ENCODE results near the gene NT5DC1. TPM values are rescaled to one million over a fixed set of nuclear protein-coding genes. Genes with fewer than 3 reads are reported as not detected.
A peak's percentile ranks its signal among the peaks of the same experiment; 100 is the strongest.

Gene NT5DC1
- total RNA-seq, 2 experiments from 2014 or later = 31.5 to 36.3 TPM

DNA sequence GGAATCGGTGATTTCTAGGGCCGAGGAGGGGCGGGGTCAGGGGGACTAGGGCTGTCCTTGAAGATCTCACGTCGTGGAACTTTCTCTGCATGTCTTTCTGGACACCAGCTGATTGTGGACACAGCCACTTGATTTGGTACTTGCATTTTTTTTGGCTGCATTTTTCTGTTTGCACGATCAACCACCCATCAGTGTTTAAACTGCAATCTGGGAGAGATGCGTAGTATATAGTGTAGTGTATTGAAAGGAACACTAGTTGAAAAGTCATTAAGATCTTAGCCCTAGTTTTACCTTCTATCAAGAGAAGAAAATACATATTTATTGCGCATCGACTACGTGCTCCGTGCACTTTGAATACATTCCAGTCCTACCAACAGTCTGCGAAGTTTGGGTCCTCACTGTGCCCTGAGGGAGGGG is 657 bp downstream of the NT5DC1 start:
- DNase-seq = no peak

DNA sequence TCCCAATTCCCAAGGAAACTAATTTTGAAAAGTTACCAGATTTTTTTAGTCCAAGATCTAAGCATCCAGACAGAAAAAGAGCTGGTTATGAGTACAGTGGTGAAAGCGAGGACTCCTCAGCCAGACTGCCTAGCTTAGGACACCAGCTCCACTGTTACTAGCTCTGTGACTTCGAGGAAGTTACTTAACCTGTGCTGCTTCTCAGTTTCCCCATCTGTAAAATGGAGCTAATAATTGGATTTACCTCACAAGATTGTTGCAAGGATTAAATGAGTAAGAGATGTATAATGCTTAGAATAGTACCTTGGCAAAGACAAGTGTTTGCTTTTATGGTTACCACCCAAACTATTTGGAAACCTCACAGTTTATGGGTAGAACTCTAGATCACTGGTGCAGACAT is 1.1 kb downstream of the NT5DC1 start:
- POLR2A ChIA-PET = interaction anchor here (1.2 to 2.0 kb wide), 2 partner anchors 152 to 177 kb away, joined by 3 to 10 read pairs; partner anchors contain the start of genes TSPYL1 and TSPYL4
- H3K4me1 Mint-ChIP-seq = peaks cover 33% of the 10 kb centered on the region
- peak overlapping the region; percentile 87 for H3K27ac Mint-ChIP-seq

More for the DNA sequence above, 657 bp downstream of the NT5DC1 start:
- POLR2A ChIA-PET = interaction anchor here (0.6 to 2.0 kb wide), 4 partner anchors 13 to 470 kb away, joined by 3 to 10 read pairs (median 4); partner anchors contain the start of genes RWDD1 and TSPYL1
- no peaks in the 10 kb centered on the region for H3K9me3 Mint-ChIP-seq
- H3K36me3 Mint-ChIP-seq = peaks cover 2% of the 10 kb centered on the region
- H3K4me1 Mint-ChIP-seq = peaks cover 33% of the 10 kb centered on the region
- peak overlapping the region; percentile 94 for H3K4me3 Mint-ChIP-seq
- peak; percentile 1 for ATAC-seq (ENCODE audit: low read depth)
- H3K27me3 Mint-ChIP-seq = no peaks in the 10 kb centered on the region
- peak overlapping the region; percentile 87 for H3K27ac Mint-ChIP-seq

DNA sequence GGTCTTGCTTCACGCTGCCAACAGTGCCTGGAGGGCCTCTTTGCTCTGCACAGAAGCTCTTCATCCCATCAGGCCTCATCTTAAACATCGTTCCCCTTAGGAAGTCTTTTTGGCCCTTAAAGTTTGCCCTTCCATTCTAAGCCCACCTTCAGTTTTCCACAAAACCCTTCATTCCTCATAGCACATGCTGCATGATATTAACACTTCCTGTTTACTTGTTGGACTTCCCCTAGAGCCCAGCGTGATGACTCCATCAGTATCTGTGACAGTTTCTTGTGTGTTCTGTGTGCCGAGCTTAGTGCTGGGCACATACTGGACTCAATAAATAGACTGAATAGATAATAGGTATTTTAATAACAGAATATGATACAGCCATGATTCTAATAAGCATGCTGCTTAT is 2.2 kb downstream of the NT5DC1 start:
- H3K4me1 Mint-ChIP-seq = peaks cover 33% of the 10 kb centered on the region
- H3K4me3 Mint-ChIP-seq = no peak overlapping the region

More for the DNA sequence above, 1.1 kb downstream of the NT5DC1 start:
- ATAC-seq (ENCODE audit: low read depth) (no peak), DNase-seq (no peak)
- Mint-ChIP-seq H3K9me3 (no peaks in the 10 kb centered on the region), H3K36me3 (peaks cover 2% of the 10 kb centered on the region), H3K4me3 (peak overlapping the region; percentile 94), H3K27me3 (no peaks in the 10 kb centered on the region)

DNA sequence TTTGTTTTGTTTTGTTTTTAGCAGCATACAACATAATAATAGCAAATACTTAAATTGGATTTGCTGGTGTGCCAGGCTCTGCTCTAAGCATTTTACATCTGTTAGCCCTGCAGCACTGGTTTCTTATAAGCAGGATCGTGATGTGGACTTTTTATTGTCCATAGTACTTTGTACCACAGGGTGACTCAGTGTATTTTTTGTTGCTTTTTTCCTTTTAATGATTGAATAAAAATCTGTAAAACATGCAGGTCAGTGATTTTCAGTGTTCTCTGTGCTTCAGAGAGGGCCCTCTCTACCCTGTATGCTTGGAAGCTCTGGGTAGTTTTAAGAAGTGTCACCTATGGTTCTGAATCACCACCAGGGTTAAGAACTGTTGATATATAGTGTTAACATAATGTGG is 4.0 kb downstream of the NT5DC1 start:
- Mint-ChIP-seq H3K4me3 (no peak overlapping the region), H3K36me3 (peaks cover 9% of the 10 kb centered on the region), H3K27me3 (no peaks in the 10 kb centered on the region), H3K27ac (no peak overlapping the region), H3K4me1 (peaks cover 33% of the 10 kb centered on the region), H3K9me3 (no peaks in the 10 kb centered on the region)
- POLR2A ChIA-PET = no interaction called here
- ATAC-seq (ENCODE audit: low read depth) = no peak
- no peak for DNase-seq

More for the DNA sequence above, 2.2 kb downstream of the NT5DC1 start:
- H3K9me3 Mint-ChIP-seq = no peaks in the 10 kb centered on the region
- no peak for ATAC-seq (ENCODE audit: low read depth)
- peaks cover 4% of the 10 kb centered on the region for H3K36me3 Mint-ChIP-seq
- POLR2A ChIA-PET = interaction anchor here (0.7 to 1.2 kb wide), 2 partner anchors 151 to 177 kb away, joined by 3 read pairs; partner anchors contain the start of genes TSPYL1 and TSPYL4
- no peak for DNase-seq
- H3K27ac Mint-ChIP-seq = no peak overlapping the region
- H3K27me3 Mint-ChIP-seq = no peaks in the 10 kb centered on the region

DNA sequence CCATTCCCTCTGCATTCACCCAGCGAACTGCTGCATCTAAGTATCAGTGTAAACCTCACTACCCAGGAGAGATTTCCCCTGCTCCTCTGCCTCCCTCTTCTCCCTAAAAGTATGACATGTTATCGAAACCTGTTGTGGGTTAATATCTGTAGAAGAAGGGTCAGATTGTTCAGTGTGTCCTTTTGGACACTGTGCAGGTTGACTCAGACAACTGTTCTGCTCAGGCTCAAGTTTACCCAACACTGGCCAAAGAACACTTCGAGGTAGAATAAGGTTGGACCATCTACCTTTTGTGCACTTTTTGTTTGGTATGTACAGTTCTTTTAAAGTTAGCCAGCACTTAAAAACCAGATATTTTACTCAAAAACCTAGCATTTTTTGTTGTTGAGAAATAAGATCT is 4.6 kb downstream of the NT5DC1 start:
- Mint-ChIP-seq H3K27ac (no peak overlapping the region), H3K4me1 (peaks cover 28% of the 10 kb centered on the region), H3K4me3 (no peak overlapping the region), H3K36me3 (peaks cover 10% of the 10 kb centered on the region), H3K9me3 (no peaks in the 10 kb centered on the region), H3K27me3 (no peaks in the 10 kb centered on the region)
- no peak for DNase-seq
- POLR2A ChIA-PET = no interaction called here
- no peak for ATAC-seq (ENCODE audit: low read depth)

DNA sequence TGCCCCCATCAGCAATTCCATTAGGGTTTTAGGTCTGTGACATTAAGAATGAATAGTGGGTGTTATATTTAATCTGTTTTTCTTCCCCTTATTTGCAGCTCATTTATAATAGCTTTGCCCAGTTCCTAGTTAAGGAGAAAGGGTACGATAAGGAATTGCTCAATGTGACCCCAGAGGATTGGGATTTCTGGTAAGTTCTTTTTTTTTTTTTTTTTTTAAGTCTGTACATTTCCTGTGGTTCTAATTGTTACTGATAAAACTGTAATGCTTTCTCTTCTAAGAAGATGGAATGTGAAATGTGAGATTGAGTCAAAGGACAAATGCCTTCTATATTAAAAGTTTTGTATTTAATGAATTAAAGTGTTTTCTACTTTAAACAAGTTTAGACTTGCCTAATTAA is 5.5 kb downstream of the NT5DC1 start:
- Mint-ChIP-seq H3K27ac (no peak overlapping the region), H3K9me3 (no peaks in the 10 kb centered on the region), H3K36me3 (peaks cover 14% of the 10 kb centered on the region), H3K4me3 (no peak overlapping the region), H3K27me3 (no peaks in the 10 kb centered on the region), H3K4me1 (peaks cover 27% of the 10 kb centered on the region)
- DNase-seq (no peak), ATAC-seq (ENCODE audit: low read depth) (no peak)
- POLR2A ChIA-PET = no interaction called here

DNA sequence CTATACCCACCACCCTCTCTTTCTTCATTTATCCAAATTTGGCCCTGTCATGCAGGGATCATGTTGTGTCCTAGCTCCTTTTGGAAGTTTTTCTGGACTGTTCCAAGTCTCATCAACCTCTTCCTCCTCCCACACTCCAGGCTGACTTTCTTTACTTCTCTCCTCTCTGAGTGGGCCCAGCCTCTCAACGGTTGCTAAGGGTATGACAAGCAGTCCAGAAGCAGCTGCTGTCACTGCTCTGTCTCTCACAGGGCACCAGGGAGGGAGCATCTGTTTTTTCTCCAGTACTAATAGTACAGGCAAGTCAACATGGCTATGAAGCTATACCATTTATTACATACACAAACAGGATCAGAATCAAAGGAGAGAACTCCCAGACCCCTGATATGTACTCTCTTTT is 8.2 kb downstream of the NT5DC1 start:
- no peaks in the 10 kb centered on the region for H3K27me3 Mint-ChIP-seq
- POLR2A ChIA-PET = interaction anchor here (0.7 kb wide), 1 partner anchor 8 kb away, joined by 3 read pairs; the partner anchor contains the start of gene NT5DC1
- no peak for ATAC-seq (ENCODE audit: low read depth)
- peaks cover 12% of the 10 kb centered on the region for H3K36me3 Mint-ChIP-seq
- no peaks in the 10 kb centered on the region for H3K9me3 Mint-ChIP-seq
- no peak overlapping the region for H3K27ac Mint-ChIP-seq
- no peak overlapping the region for H3K4me3 Mint-ChIP-seq
- DNase-seq = no peak
- peaks cover 11% of the 10 kb centered on the region for H3K4me1 Mint-ChIP-seq

DNA sequence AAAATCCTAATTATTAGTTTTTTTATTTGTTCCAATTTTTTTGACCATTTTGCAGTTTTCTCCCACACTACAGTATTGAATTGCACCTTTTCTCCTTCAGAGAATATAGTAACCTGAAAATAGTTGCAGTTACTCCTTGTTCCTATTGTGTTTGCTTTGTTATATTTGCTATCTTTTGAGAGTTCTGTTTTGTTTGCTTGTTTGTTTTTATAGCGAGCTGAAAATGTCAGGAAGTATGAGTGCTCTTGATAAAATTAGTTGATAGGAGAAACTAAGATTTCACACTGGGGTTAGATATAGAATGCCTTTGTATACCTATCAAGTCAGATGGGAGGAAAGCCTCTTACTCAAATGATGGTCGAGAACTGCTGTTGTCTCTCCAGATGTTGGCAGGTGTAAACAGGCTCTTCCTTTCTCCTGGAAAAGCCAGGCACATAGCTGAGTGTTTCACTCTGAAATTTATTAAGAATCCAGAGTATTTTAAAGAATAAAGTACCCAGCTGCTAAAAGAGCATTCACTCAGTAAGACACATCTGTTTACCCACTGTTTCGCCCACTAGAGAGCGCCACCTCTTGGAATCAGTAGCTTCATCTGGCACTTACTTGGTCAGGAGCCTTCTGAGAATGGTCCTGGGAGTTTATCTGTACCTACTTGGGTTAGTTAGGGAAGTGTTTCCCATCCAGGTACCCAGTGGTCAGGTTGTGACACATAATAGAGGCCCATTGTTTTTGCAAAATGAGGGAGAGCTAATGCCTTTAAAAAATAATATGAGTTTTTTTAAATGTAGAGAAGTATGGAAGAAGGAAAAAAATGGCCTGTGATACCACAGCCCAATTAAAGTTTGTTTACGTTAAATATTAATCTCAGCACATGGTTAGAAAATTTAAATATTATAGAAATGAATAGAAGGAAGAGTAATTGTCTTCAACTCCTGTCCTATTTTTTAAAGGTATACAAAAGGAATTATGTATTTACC is 11.2 kb downstream of the NT5DC1 start:
- no peak overlapping the region for H3K4me3 Mint-ChIP-seq
- peaks cover 12% of the 10 kb centered on the region for H3K36me3 Mint-ChIP-seq
- ATAC-seq (ENCODE audit: low read depth) (no peak), DNase-seq (no peak)
- POLR2A ChIA-PET = no interaction called here
- H3K27ac Mint-ChIP-seq = no peak overlapping the region
- H3K9me3 Mint-ChIP-seq = no peaks in the 10 kb centered on the region
- no peaks in the 10 kb centered on the region for H3K27me3 Mint-ChIP-seq
- H3K4me1 Mint-ChIP-seq = no peaks in the 10 kb centered on the region

DNA sequence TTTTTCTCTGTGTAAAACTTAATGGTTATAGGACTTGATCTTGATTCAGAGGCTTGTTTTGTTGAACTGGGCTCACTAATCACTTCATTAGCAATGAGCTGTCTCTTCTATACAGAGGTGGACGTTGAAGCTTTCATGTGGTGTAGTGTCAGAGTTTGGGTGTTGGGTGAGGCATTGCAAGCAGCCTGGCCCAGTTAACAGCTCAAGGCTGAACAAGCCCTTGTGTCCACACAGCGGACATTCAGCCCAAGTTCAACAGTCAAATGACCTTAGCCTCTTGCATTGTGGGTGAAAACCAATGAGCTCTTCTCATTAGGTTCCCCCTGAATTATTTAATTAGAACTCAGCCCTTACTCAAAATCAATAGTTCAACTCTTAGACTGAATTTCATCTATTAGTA is 12.7 kb downstream of the NT5DC1 start:
- Mint-ChIP-seq H3K4me1 (no peaks in the 10 kb centered on the region), H3K36me3 (peaks cover 11% of the 10 kb centered on the region), H3K27ac (no peak overlapping the region), H3K9me3 (no peaks in the 10 kb centered on the region), H3K27me3 (no peaks in the 10 kb centered on the region), H3K4me3 (no peak overlapping the region)
- POLR2A ChIA-PET = interaction anchor here (0.6 kb wide), 1 partner anchor 457 kb away, joined by 3 read pairs; no protein-coding TSS in a partner anchor
- ATAC-seq (ENCODE audit: low read depth) = no peak
- DNase-seq = no peak

DNA sequence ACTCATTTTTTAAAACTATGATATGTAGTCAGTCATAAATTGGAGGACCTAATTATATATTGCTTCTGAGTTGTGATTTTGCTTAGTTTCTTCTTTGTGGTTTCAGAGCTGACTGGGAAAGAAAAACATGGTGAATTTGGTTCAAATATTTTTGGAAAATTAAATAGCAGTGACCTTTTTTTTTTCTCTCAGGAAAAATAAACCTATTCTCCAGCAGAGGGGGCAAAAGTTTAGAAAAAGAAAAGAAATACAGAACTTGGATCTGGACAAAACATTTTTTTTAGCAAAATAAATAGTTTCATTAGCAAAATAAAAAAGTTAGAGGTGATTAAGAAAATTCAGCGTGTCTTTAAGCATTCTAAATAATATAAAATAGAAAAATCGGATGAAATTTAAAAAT is 15.1 kb downstream of the NT5DC1 start:
- ATAC-seq (ENCODE audit: low read depth) = no peak
- no peaks in the 10 kb centered on the region for H3K27me3 Mint-ChIP-seq
- POLR2A ChIA-PET = no interaction called here
- no peak overlapping the region for H3K27ac Mint-ChIP-seq
- peaks cover 2% of the 10 kb centered on the region for H3K36me3 Mint-ChIP-seq
- H3K9me3 Mint-ChIP-seq = no peaks in the 10 kb centered on the region
- DNase-seq = no peak
- H3K4me3 Mint-ChIP-seq = no peak overlapping the region
- no peaks in the 10 kb centered on the region for H3K4me1 Mint-ChIP-seq

DNA sequence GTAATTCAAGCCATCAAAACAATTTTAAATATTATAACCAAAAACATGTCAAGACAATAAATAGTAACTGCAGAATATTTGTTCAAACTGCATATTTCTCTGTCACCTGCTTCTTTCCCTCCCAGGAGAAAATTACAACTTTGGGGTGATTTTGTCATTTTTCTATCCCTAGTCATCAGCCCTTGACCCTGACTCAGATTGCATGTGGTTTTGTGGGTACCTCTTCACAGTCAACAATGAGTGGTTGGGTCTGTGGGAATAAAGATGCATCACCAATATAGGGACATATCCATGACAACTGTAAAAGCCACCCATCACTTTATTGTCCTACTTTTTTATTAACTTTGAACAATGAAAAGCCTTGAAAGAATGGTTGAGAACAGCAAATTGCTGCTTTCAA is 18.0 kb downstream of the NT5DC1 start:
- ATAC-seq (ENCODE audit: low read depth) = no peak

DNA sequence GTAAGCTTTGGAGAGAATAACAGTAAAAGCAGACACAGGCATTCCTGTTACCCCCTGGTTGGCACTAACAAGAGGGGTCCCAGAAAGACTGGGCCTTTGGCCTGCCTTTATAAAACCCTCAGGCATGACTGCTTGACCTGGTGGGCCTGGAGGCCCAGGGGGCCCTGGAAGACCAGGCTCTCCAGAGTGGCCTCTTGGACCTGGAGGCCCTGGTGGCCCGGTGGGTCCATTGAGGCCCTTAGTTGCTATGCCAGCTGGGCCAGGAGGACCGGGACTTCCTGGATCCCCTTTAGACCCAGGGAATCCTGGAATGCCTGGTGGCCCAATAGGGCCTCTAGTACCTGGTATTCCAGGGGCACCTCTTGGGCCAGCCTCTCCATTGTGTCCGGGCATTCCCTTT is 19.8 kb downstream of the NT5DC1 start:
- no peak for DNase-seq
- Mint-ChIP-seq H3K9me3 (no peaks in the 10 kb centered on the region), H3K27me3 (no peaks in the 10 kb centered on the region), H3K4me1 (no peaks in the 10 kb centered on the region), H3K27ac (no peak overlapping the region), H3K4me3 (no peak overlapping the region), H3K36me3 (peaks cover 3% of the 10 kb centered on the region)
- POLR2A ChIA-PET = no interaction called here
- no peak for ATAC-seq (ENCODE audit: low read depth)

More for the DNA sequence above, 18.0 kb downstream of the NT5DC1 start:
- Mint-ChIP-seq H3K4me3 (no peak overlapping the region), H3K27ac (no peak overlapping the region), H3K36me3 (peaks cover 3% of the 10 kb centered on the region), H3K27me3 (no peaks in the 10 kb centered on the region), H3K4me1 (no peaks in the 10 kb centered on the region), H3K9me3 (no peaks in the 10 kb centered on the region)
- no peak for DNase-seq
- POLR2A ChIA-PET = no interaction called here

DNA sequence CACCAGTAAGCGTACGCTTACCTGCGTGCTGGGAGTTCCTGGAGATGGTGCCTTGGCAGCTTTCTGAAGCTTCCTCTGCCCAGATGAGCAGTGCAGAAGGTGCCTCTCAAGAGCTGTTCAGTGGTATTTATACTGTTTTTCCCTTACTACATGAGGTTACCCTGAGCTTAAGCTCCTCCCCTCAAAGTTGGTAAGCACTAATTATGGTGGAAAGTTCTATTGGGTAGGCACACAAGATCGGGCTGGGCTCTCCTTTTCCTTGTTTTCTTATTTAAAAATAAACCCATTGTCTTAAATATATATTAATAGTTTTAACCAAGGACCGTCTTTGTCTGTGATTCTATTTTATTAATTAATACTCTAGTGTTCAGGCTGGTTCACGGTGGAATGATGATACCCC is 25.4 kb downstream of the NT5DC1 start, which contains the start of gene COL10A1:
Gene COL10A1 (minus strand): TSS at position 101 of the 400 bp plus-strand sequence. CDS start 640 bp downstream, outside the sequence.
- peaks cover 3% of the 10 kb centered on the region for H3K36me3 Mint-ChIP-seq

More for the DNA sequence above, 25.4 kb downstream of the NT5DC1 start, which contains the start of gene COL10A1:
- ATAC-seq (ENCODE audit: low read depth) (no peak), DNase-seq (no peak)
- POLR2A ChIA-PET = no interaction called here
- Mint-ChIP-seq H3K27me3 (no peaks in the 10 kb centered on the region), H3K4me1 (no peaks in the 10 kb centered on the region), H3K27ac (no peak within 1 kb of the TSS), H3K4me3 (no peak within 1 kb of the TSS), H3K9me3 (no peaks in the 10 kb centered on the region)
